Glomerular visceral epithelial cell (primary cell): ENCODE measurements around the gene LPCAT2.

ENCODE experiments used
- DNase-seq: peaks from one replicate; pipeline ENCODE4 v3.0.0-alpha.2; 2016; ENCODE audit errors: extremely low spot score

The LPCAT2 gene

DNA sequence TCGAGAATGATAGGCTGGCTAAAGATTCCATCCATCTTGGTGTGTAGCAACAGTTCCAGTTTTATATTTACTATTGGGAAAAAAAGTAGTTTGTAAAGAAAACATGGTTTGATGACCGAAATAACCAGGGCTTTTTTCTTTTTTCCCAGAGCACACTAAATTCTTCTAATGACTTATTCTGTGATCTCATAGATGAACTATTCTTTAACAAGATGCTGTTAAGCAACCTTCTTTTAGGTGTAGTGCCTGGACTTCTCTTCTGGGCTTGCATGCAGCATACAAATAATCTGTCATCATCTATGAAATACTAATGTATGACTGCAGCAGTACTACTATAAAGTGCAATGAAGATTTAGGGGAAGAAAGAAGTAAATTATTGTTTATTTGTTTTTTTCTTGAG, 46.6 kb downstream of the LPCAT2 start:
- no peak for DNase-seq

DNA sequence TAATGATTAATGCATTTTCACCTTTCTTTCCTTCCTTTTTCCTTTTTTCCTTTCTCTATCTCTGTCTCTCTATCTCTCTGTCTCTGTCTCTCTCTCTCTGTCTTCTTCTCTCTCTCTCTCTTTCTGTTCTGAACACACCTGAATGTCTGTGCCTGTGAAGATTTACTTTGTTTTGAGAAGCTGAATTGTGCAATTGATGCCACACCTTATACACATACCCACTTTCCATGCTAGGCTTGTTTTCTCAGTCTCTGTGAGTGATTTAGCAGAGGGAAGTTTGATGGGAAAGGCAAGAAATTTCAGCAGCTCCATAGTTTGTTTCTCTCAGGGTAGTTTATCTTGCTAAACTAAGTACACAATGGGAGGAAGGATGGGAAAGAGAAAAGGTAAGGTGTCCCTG, 48.3 kb downstream of the LPCAT2 start:
- no peak for DNase-seq

DNA sequence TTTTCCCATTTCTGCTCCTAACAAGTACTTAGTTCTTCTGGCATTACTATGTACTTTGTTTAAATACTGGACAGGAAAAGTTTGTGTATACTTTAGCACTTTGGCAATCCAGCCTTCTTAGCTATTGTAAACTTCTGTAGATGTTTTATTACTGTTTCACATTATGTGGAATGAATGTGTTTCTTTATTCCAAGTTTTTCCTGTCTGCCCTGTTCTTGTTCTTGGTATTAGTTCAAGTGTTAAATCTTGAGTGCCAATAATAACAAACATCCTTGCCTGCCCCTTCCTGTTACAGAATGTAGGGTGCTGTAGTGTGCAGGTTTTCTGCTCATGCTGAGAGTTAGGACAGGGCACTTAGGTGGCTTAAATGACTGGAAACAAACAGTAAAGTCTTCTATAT, 50.4 kb downstream of the LPCAT2 start:
- no peak for DNase-seq

DNA sequence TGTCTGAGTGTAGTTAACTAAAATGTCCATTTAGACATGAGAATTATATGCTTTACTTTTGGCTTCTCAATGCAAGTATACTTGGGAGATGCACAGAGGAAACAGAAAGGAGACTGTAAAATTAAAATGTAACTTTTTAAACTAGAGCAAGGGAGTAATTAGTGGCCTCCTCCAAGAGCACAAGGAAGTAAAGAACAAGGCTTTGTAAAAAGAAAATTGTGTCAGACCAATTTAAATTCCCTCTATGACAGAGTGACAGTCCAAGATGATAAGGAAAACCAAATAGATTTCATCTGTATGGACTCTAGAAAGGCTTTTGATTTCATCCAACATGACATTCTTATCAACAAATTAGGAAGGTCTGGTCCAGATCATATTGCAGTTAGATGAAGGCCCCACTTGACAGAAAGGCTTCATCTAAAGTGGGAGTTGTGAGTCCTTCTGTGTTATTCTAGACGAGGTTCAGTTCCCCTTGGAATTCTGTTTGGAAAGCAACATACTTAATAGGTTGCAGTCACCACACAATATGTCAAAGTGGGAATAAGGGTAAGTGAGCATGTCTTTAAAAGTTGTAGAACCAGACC, 51.2 kb downstream of the LPCAT2 start:
- DNase-seq = no peak

DNA sequence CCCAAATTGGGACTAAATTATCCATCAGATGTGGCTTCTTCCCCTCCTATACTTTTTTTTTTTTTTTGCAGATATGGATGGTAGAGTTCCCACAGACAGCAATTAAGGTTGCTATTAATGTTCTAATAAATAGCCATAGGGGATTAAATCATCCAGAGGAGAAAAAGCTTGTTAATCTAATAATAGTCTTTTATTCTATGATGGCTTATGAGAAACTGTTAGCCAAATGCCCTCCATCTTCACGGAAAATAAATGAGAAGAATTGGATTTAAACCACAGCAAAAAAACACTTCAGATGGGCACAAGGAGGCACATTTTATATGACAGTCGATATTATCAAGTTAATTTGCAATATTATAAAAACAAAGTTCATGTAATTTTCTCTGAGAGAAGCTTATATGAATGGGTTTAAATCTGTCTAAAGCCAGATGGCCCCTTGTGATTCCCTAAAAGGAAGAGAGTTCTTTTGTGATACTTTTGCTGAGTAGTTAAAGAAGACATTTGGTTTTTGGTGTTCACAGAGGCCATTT, 52.5 kb downstream of the LPCAT2 start:
- no peak for DNase-seq

DNA sequence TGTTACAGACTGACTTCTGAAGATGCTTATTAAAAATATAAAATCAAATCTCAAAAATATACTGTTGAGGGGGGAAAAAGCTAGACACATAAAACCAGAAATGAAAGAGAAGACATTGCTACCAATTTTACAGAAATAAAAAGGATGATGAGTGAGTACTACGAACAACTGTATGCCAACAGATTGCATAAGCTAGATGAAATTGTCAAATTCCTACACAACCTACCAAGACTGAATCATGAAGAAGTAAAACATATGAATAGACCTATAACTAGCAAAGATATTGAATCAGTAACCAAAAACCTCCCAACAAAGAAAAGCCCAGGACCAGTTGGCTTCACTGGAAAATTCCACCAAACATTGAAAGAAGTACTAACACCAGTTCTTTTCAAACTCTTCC, 54.1 kb downstream of the LPCAT2 start:
- no peak for DNase-seq

DNA sequence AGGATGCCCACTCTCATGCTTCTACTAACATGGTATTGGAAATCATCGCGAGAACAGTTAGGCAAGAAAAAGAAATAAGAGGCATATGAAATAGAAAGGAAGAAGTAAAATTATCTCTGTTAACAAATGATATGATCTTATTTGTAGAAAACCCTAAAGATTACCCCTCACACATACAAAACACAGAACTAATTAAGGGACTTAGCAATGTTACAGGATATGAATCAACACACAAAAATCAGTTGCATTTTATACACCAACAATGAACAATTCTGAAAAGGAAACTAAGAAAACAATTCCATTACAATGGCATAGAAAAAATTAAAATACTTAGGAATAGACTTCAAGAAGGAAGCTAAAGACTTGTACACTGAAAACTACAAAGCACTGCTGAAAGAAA, 54.9 kb downstream of the LPCAT2 start:
- DNase-seq = no peak

DNA sequence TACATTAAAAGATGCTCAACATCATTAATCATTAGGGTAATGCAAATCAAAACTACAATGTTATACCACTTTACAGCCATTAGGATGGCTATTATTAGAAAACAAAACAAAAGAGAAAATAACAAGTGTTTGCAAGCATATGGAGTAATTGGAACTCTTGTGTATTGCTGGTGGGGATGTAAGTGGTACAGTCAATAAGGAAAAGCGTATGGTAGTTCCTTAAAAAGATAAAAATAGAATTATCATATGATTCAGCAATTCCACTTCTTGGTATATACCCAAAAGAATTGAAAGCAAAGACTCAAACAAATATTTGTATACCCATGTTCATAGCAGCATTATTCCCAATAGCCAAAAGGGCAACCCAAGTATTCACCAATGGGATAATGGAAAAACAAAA, 56.2 kb downstream of the LPCAT2 start:
- DNase-seq = no peak

DNA sequence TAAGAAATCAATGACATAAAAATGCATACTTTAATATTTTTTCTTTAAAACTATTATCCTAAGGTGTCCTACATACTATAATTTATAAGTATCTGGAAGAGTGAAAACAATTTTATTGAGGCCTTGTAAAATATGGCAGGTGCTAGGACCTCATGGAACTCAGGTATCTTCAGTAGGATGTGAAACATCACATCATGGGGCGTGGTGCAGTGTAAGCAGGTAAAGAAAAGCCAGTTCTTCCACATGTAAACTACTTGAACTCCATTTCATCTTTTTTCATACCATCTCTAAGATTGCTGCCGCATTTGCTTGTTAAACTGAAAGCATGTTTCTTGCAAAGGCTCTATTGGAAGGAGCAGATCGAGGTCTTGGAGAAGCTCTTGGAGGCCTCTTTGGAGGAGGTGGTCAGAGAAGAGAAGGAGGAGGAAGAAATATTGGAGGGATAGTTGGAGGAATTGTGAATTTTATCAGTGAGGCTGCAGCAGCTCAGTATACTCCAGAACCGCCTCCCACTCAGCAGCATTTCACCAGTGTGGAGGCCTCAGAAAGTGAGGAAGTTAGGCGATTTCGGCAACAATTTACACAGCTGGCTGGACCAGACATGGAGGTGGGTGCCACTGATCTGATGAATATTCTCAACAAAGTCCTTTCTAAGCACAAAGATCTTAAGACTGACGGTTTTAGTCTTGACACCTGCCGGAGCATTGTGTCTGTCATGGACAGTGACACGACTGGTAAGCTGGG, 57.7 kb downstream of the LPCAT2 start, which contains the start of gene CAPNS2:
TSS of gene CAPNS2 (plus strand) at position 253 of the 744 bp plus-strand sequence. CDS start at position 326, 73 bp downstream.
- DNase-seq = no peak

DNA sequence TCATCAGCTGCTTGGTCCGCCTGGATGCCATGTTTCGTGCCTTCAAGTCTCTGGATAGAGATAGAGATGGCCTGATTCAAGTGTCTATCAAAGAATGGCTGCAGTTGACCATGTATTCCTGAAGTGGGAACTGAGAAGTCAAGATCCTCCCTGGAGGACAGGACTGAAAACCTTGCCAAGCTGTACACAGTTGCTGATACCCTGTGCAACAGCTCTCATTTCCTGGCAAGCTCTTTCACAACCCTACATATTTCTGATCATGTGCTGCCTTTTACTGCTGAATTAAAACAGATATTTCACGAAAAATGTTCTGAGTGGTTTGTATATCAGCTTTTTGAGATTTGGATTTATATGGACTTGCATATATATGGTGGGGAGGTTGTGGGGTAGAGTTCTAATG, 58.5 kb downstream of the LPCAT2 start:
- DNase-seq = no peak

DNA sequence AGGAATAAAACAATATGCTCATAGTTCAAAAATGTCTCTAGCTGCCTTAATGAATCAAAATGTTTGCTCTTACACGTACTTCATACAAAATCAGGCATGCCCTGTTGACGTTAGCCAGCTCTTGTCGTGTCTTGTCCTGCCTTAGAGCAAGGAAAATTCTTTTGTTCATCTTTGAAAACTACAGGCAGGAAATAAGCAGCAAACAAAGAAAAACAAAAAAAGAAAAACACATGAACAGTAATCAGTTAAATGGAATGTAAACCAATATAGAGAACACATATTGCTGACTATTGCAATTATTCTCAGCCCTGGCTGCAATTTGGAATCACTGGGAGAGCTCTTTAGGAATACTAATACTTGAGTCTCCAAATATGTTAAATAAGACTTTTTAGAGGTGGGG, 59.3 kb downstream of the LPCAT2 start:
- no peak for DNase-seq

DNA sequence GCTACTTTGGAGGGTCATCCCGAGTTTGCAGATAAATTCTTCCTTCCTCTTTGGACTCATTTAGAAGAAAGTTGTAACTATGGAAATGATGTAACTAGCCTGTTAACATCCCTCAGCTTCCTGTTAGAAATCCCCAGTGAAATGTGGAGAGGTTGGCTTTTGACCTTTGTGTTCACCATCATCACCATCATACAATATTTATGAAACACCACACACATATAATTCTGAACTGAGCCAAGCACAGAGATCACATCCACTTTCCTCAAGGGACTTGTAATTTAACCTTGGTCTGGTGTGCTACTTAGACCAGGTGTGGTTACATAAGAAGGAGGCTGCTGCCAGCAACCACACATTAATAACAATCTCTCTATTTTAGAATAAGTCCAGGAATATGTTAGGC, 60.2 kb downstream of the LPCAT2 start:
- DNase-seq = no peak

DNA sequence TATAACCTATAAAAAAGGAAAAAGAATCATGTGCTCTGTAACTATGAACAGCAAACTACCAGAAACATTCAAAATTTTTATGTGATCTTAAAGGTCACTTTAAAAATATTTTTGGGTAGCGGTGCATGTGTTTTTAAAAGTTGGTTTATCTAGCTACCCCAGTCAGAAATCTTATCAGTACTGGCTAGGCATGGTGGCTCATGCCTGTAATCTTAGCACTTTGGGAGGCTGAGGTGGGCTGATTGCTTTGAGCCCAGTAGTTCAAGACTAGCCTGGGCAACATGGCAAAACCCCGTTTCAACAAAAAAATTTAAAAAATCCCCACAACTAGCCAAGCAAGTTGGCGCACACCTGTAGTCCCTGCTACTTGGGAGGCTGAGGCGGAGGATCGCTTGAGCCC, 61.3 kb downstream of the LPCAT2 start:
- DNase-seq = no peak

DNA sequence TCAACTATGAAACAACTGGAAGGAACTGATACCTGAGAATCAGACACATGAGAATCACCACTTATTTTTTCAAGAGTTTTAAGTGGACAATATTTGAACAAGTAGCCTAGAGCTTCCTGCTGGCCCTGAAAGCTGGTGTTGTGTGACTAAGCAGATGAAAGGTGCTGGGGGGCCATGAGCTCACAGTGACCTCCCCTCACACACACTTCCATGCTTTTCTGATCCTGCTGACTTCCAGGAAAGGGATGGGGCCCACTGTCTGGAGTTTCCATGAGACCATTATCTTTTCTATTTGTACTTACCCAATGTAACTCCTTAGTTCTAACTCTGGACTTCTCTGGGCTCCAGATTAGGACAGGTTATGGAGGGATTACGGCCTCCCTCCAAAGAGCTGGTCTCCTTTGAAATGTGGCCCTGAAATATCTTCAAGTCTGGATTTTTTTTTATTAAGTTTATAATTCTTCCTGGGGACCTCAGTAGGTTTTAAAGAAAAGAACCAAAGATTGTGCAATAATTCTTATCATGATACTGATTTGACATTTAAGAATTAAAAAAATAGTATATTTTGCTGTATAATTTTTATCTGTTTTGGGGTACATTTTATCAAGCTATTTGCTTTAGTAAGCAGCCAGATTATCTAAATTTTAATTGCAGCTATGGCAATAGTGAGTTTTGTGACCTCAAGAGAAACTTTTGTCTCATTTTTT, 62.5 kb downstream of the LPCAT2 start:
- no peak for DNase-seq

DNA sequence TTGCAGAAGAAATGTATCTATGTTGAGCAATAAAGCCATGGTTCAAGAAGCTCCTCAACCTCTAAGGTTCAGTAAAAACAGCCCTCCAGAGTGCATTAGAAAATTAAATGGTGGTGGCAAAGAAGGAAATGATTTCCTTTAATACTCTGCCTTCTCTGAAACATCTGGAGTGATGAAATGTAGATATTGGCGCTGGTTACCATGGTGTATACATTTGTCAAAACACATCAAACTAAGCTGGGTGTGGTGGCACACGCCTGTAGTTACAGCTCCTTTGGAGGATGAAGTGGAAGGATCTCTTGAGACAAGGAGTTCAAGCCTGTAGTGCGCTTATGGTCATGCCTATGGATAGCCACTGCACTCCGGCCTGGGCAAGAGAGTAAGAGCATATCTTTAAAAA, 63.6 kb downstream of the LPCAT2 start:
- DNase-seq = no peak

DNA sequence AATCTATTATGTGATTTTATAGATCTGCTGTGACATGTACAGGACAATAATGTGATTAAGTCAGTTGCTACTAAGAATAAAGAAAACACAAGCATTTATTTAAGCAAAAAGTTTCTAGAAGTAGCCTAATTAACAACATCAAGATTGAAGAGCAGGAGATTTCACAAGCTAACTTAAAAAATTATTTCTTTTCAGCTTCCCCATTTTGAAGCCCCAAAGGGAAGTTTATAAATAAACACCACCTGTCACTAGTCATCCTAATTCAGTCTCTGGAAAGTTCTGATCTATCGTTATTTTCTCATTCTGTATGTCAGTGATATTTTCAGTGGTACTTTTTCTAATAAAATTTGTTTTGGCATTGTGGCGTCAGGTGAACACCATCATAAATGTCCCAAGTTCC, 65.9 kb downstream of the LPCAT2 start:
- DNase-seq = no peak

DNA sequence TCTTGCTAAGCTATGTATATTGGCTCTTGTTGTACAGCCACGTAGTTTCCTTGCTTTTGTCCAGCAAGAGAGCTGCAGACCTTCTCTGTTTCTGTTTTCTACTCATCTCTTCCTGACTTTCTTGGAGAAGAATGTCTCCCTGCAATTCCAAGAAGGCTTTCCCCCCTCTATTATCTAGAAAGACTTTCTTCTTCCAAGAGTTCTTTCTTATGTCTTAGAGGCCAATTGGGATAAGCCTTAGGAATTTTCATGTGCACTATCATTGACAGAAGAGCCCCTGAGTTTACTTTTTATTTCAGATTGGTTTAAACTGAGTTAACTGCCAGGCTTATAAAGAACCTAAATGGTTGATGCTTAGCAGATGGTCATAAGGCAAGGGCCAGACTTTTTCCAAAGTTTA, 66.6 kb downstream of the LPCAT2 start:
- no peak for DNase-seq

DNA sequence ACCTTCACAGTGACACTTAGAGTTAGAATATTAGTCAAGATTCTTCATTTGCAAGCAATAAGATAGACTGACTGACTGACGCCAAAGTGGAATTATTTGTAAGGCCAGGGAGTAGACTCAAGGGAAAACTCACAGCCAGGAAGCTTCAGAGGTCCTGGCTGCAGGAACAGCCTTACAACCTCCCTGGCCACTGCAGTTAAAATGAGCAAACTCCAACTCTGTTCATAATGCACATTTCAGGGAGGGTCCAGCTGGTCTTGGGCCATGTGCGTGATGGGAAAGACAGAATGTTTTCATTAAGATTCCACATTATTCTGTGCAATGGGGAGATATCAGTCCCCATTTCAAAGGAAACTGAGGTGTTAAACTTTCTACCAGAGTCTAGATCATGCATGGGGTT, 67.5 kb downstream of the LPCAT2 start:
- DNase-seq = no peak

DNA sequence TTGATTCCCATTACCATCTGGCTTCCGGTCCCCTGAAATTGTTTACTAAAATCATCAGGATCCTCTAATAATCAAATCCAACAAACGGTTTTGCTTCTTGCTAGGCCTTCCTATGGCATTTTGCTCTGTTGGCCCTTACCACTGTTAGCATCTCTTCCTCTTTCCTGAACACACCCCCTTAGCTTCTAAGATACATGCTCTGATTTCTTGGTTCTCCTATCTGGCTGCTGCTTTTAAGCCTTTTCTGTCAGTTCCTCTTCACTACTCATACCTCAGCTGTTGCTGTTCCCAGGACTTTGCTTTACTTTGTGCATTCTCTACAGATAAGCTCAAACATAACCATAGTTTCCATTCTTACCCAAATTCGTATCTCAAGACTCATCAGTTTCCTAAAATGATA, 69.0 kb downstream of the LPCAT2 start:
- no peak for DNase-seq

DNA sequence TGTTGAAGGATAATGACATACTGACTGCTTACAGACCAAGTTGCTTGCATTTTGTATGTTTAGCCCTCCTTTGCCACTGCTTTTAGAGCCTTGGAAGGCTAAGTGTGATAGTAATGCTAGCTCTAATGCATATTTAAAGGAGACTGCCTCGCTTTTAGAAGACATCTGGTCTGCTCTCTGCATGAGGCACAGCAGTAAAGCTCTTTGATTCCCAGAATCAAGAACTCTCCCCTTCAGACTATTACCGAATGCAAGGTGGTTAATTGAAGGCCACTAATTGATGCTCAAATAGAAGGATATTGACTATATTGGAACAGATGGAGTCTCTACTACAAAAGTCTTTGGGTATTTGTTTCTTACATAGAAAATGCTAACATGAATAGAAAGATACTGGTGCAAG, 76.8 kb downstream of the LPCAT2 start:
- DNase-seq = no peak

DNA sequence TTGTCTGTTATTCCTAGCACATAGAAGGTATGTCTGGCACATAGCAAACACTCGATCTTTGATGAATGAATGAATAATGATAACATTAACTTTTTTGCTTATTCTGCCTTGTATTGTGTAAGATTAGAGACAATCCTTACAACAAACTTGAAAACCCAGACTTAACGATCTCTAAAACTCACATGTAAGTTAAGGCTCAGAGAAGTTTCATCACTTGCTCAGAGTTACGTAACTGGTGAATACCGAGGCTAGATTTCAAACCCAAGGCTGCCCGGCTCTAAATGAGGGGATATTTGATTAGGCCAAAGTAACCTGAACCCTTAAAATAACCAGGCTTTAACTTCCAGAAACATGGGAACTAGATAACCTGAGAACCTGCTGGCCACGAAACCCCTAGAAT, 79.9 kb downstream of the LPCAT2 start:
- no peak for DNase-seq

DNA sequence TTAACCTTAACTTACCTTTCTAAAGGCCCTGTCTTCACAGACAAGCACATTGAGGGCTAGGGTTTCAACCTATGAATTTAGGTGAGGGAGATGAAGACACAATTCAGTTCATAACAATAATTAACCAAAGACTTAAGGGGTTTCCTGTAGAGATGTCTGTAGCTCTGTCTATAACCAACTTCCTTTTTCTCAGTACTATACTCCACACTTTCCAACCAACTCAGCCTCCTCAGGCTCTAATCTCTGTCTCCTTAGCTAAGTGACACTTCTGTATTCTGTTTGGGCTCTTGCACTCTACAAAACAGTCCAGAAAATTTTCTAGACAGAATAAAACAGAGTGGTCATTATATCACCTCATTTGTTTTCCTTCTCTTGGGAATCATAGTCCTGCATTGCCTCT, 83.4 kb downstream of the LPCAT2 start:
- DNase-seq = no peak

DNA sequence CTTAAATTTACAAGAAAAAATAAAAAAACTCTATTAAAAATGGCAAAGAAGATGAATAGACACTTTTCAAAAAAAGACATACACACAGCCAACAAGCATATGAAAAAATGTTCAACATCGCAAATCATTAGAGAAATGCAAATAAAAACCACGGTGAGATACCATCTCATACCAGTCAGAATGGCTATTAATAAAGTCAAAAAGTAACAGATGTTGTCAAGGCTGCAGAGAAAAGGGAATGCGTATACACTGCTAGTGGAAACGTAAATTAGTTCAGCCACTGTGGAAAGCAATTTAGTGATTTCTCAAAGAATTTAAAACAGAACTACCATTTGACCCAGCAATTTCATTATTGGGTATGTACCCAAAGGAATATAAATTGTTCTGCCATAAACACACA, 89.1 kb downstream of the LPCAT2 start:
- DNase-seq = no peak
